Measurements from ENCODE around the gene VAV2.

The VAV2 gene

GRCh38 chr9:133728856-133729616 is 263.1 kb downstream of the VAV2 start:
- TF ChIP-seq CTCF (IDR thresholded peaks at IDR 0.05) = no peak
- H3K27me3 ChIP-seq (ENCODE audit: control insufficient read depth, insufficient read depth, low read length) = no peaks in the 10 kb centered on the region
- no peaks in the 10 kb centered on the region for H3K36me3 ChIP-seq (ENCODE audit: control insufficient read depth, insufficient read depth, low read length)

GRCh38 chr9:133727876-133728441 is 264.2 kb downstream of the VAV2 start:
- Histone ChIP-seq H3K36me3 (ENCODE audit: control insufficient read depth, insufficient read depth, low read length) (no peaks in the 10 kb centered on the region), H3K4me1 (no peaks in the 10 kb centered on the region)

More at GRCh38 chr9:133728856-133729616, 263.1 kb downstream of the VAV2 start:
- Histone ChIP-seq H3K4me2 (ENCODE audit: low read length) (no peak overlapping the region), H3K4me1 (no peaks in the 10 kb centered on the region), H3K4me3 (ENCODE audit: low read depth, low read length) (no peak overlapping the region), H3K27ac (no peak overlapping the region), H3K79me2 (no peaks in the 10 kb centered on the region), H3K9ac (no peak overlapping the region), H3K9me3 (ENCODE audit: control insufficient read depth, low read length) (no peaks in the 10 kb centered on the region), H2AFZ (no peak overlapping the region)

GRCh38 chr9:133727277-133727875 is 264.7 kb downstream of the VAV2 start:
- H3K4me2 ChIP-seq (ENCODE audit: low read length) = no peak overlapping the region
- H3K9ac ChIP-seq = no peak overlapping the region
- H3K27ac ChIP-seq = no peak overlapping the region
- H3K4me1 ChIP-seq = no peaks in the 10 kb centered on the region
- no peaks in the 10 kb centered on the region for H3K27me3 ChIP-seq (ENCODE audit: control insufficient read depth, insufficient read depth, low read length)
- H2AFZ ChIP-seq = no peak overlapping the region
- no peak for TF ChIP-seq CTCF (IDR thresholded peaks at IDR 0.05)
- no peak overlapping the region for H3K4me3 ChIP-seq (ENCODE audit: low read depth, low read length)
- H3K9me3 ChIP-seq (ENCODE audit: control insufficient read depth, low read length) = no peaks in the 10 kb centered on the region
- no peaks in the 10 kb centered on the region for H3K79me2 ChIP-seq
- H3K36me3 ChIP-seq (ENCODE audit: control insufficient read depth, insufficient read depth, low read length) = no peaks in the 10 kb centered on the region

More at GRCh38 chr9:133727876-133728441, 264.2 kb downstream of the VAV2 start:
- H3K9me3 ChIP-seq (ENCODE audit: control insufficient read depth, low read length) = no peaks in the 10 kb centered on the region
- H3K4me2 ChIP-seq (ENCODE audit: low read length) = no peak overlapping the region
- no peak overlapping the region for H3K4me3 ChIP-seq (ENCODE audit: low read depth, low read length)
- H3K27me3 ChIP-seq (ENCODE audit: control insufficient read depth, insufficient read depth, low read length) = no peaks in the 10 kb centered on the region
- no peak overlapping the region for H2AFZ ChIP-seq
- no peaks in the 10 kb centered on the region for H3K79me2 ChIP-seq
- no peak overlapping the region for H3K9ac ChIP-seq
- TF ChIP-seq CTCF (IDR thresholded peaks at IDR 0.05) = no peak
- no peak overlapping the region for H3K27ac ChIP-seq

GRCh38 chr9:133726401-133727276 is 265.5 kb downstream of the VAV2 start:
- TF ChIP-seq CTCF (IDR thresholded peaks at IDR 0.05) = peak; percentile 16
- H3K4me3 ChIP-seq (ENCODE audit: low read depth, low read length) = no peak overlapping the region
- no peaks in the 10 kb centered on the region for H3K36me3 ChIP-seq (ENCODE audit: control insufficient read depth, insufficient read depth, low read length)
- H2AFZ ChIP-seq = no peak overlapping the region
- no peaks in the 10 kb centered on the region for H3K4me1 ChIP-seq
- H3K27ac ChIP-seq = no peak overlapping the region
- no peak overlapping the region for H3K4me2 ChIP-seq (ENCODE audit: low read length)
- no peaks in the 10 kb centered on the region for H3K9me3 ChIP-seq (ENCODE audit: control insufficient read depth, low read length)
- H3K9ac ChIP-seq = no peak overlapping the region
- no peaks in the 10 kb centered on the region for H3K79me2 ChIP-seq
- H3K27me3 ChIP-seq (ENCODE audit: control insufficient read depth, insufficient read depth, low read length) = no peaks in the 10 kb centered on the region
